NOMO-1 treated with DMSO at 0.1 percent for 48 hours (cell line): ENCODE data around the gene PCDHB16.
A peak's percentile ranks its signal among the peaks of the same experiment; 100 is the strongest.
"Not testable (repeated sequence)": the region's sequence is repeated elsewhere in the genome, so short reads cannot be mapped to it uniquely, and the experiment has no call there.

Source experiments
- DNase-seq: peaks from one replicate; lab custom pipeline; 2025; ENCODE audit not compliant: unreplicated experiment; lab: John Stamatoyannopoulos, UW

Gene PCDHB16

DNA sequence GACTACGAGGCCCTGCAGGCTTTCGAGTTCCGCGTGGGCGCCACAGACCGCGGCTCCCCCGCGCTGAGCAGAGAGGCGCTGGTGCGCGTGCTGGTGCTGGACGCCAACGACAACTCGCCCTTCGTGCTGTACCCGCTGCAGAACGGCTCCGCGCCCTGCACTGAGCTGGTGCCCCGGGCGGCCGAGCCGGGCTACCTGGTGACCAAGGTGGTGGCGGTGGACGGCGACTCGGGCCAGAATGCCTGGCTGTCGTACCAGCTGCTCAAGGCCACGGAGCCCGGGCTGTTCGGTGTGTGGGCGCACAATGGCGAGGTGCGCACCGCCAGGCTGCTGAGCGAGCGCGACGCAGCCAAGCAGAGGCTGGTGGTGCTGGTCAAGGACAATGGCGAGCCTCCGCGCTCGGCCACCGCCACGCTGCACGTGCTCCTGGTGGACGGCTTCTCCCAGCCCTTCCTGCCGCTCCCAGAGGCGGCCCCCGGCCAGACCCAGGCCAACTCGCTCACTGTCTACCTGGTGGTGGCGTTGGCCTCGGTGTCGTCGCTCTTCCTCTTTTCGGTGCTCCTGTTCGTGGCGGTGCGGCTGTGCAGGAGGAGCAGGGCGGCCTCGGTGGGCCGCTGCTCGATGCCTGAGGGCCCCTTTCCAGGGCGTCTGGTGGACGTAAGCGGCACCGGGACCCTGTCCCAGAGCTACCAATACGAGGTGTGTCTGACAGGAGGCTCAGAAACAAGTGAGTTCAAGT, 2.1 kb downstream of the PCDHB16 start:
- DNase-seq = not testable (repeated sequence)

DNA sequence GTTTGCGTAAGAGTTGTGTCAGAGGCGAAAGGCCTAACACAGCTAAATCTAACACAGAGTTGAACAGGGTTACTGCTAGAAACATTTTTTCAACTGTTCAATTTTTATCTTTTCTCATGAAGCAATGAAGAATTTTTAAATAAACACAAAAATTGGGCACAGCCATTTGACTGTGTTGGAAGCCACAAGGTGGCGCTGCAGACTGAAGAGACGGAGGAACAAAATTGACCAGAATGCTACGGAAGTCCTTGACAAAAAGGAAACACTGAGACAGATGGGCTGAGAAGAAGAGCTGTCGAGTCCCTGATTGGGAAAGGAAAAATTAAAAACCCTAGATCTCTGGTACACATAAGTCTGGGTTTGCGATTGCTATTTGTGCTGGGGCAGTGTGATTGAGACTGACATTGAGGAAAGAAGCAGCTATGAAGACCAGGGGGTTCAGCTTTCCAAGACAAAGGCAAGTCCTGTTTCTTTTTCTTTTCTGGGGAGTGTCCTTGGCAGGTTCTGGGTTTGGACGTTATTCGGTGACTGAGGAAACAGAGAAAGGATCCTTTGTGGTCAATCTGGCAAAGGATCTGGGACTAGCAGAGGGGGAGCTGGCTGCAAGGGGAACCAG, 4.8 kb downstream of the PCDHB16 start, which contains the start of gene PCDHB9:
TSS of gene PCDHB9 (plus strand) at position 265 of the 616 bp plus-strand sequence. CDS start at position 423, 158 bp downstream.
- no peak for DNase-seq

DNA sequence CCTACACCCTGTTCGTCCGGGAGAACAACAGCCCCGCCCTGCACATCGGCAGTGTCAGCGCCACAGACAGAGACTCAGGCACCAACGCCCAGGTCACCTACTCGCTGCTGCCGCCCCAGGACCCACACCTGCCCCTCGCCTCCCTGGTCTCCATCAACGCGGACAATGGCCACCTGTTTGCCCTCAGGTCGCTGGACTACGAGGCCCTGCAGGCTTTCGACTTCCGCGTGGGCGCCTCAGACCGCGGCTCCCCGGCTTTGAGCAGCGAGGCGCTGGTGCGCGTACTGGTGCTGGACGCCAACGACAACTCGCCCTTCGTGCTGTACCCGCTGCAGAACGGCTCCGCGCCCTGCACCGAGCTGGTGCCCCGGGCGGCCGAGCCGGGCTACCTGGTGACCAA, 6.5 kb downstream of the PCDHB16 start:
- not testable (repeated sequence) for DNase-seq

DNA sequence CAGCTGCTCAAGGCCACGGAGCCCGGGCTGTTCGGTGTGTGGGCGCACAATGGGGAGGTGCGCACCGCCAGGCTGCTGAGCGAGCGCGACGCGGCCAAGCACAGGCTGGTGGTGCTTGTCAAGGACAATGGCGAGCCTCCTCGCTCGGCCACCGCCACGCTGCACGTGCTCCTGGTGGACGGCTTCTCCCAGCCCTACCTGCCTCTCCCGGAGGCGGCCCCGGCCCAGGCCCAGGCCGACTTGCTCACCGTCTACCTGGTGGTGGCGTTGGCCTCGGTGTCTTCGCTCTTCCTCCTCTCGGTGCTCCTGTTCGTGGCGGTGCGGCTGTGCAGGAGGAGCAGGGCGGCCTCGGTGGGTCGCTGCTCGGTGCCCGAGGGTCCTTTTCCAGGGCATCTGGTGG, 6.9 kb downstream of the PCDHB16 start:
- not testable (repeated sequence) for DNase-seq

DNA sequence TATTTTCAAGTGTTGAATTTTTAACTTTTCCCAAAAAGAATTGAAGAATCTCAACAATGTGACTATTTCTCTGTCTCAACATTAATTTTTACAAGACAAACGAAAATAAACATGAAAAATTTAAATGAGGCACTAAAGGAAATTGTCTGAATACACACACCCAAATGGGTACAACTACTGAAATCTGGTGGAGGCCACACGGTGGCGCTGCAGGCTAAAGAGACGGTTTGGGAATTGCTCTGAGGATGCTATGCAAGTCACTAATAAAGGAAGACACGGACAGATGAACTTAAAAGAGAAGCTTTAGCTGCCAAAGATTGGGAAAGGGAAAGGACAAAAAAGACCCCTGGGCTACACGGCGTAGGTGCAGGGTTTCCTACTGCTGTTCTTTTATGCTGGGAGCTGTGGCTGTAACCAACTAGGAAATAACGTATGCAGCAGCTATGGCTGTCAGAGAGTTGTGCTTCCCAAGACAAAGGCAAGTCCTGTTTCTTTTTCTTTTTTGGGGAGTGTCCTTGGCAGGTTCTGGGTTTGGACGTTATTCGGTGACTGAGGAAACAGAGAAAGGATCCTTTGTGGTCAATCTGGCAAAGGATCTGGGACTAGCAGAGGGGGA, 10.0 kb downstream of the PCDHB16 start, which contains the start of gene PCDHB10:
TSS of gene PCDHB10 (plus strand) at position 244 of the 616 bp plus-strand sequence. CDS start at position 444, 200 bp downstream.
- DNase-seq = peak; percentile 7

DNA sequence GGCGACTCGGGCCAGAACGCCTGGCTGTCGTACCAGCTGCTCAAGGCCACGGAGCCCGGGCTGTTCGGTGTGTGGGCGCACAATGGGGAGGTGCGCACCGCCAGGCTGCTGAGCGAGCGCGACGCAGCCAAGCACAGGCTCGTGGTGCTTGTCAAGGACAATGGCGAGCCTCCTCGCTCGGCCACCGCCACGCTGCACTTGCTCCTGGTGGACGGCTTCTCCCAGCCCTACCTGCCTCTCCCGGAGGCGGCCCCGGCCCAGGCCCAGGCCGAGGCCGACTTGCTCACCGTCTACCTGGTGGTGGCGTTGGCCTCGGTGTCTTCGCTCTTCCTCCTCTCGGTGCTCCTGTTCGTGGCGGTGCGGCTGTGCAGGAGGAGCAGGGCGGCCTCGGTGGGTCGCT, 12.1 kb downstream of the PCDHB16 start:
- not testable (repeated sequence) for DNase-seq

DNA sequence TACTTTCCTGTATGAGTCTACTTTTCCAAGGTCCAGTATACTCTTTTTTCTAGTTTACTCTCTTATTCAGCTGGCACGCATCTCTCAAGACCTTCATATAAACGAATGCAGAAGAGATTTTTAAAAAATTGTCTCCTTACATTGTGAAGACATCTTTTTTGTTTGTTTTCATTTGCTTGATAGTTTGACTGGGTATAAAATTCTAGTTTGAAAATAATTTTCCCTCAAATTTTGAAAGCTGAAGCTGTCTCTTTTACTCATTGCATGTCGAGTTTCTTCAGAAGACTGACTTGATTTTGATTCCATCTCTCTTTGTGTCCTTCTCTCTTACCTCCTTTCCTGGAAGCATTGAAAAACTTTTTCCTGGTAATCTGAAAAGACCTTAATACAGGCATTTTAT, 14.2 kb downstream of the PCDHB16 start:
- DNase-seq = no peak

DNA sequence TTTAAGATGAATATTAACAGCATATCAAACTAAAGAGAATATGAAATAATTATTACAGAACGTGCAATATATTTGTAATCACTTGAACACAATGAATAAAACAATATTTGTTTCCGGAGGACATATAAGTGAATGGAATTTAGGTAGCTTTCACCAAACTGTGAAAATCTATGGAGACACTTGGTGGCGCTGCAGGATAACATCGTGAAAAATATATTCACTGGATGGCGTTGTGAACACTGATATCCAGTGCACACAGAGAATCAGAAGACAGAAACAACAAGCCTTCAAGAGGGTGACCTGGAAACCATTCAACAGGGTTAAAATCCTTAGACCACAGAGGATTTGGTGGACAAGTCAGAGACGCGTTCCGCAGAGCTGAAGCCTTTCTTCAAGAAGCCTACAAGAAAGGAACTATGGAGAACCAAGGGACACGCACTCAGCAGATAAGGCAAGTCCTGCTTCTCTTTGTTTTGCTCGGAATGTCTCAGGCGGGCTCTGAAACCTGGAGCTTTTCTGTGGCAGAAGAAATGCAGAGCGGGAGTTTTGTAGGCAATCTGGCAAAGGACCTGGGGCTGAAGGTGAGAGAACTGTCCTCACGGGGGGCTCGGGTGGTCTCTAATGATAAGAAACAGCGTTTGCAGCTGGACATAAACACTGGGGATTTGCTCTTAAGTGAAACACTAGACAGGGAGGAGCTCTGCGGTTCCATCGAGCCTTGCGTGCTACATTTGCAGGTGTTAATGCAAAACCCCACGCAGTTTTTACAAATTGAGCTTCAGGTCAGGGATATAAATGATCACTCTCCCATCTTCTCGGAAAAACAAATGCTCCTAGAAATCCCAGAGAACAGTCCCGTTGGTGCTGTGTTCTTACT, 17.4 kb downstream of the PCDHB16 start, which contains the start of gene PCDHB11:
TSS of gene PCDHB11 (plus strand) at position 269 of the 877 bp plus-strand sequence. CDS start at position 417, 148 bp downstream.
- no peak for DNase-seq

DNA sequence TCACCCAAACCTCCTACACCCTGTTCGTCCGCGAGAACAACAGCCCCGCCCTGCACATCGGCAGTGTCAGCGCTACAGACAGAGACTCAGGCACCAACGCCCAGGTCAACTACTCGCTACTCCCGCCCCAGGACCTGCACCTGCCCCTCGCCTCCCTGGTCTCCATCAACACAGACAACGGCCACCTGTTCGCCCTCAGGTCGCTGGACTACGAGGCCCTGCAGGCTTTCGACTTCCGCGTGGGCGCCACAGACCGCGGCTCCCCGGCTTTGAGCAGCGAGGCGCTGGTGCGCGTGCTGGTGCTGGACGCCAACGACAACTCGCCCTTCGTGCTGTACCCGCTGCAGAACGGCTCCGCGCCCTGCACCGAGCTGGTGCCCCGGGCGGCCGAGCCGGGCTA, 18.9 kb downstream of the PCDHB16 start:
- DNase-seq = not testable (repeated sequence)

DNA sequence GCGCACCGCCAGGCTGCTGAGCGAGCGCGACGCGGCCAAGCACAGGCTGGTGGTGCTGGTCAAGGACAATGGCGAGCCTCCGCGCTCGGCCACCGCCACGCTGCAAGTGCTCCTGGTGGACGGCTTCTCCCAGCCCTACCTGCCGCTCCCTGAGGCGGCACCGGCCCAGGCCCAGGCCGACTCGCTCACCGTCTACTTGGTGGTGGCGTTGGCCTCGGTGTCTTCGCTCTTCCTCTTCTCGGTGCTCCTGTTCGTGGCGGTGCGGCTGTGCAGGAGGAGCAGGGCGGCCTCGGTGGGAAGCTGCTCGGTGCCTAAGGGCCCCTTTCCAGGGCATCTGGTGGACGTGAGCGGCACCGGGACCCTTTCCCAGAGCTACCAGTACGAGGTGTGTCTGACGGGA, 19.5 kb downstream of the PCDHB16 start:
- not testable (repeated sequence) for DNase-seq

DNA sequence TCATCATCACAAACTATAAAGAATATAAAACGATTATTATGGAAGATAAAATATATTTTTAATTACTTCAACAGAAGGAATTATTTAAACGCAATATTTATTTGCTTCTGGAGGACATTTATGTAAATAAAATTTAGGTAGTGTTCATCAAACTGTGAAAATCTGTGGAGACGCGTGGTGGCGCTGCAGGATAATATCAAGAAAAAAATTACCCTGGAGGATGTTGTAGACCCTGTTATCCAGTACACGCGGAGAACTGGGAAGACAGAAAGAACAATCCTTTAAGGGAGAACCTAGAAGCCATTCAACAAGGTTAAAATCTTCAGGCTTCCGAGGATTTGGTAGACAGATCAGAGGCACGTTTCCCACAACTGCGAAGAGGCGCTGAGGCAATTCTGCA, 26.3 kb downstream of the PCDHB16 start, which contains the start of gene PCDHB12:
TSS of gene PCDHB12 (plus strand) at position 242 of the 400 bp plus-strand sequence. CDS start 189 bp downstream, outside the sequence.
- DNase-seq = no peak

DNA sequence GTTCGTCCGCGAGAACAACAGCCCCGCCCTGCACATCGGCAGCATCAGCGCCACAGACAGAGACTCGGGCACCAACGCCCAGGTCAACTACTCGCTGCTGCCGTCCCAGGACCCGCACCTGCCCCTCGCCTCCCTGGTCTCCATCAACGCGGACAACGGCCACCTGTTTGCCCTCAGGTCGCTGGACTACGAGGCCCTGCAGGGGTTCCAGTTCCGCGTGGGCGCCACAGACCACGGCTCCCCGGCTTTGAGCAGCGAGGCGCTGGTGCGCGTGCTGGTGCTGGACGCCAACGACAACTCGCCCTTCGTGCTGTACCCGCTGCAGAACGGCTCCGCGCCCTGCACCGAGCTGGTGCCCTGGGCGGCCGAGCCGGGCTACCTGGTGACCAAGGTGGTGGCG, 28.1 kb downstream of the PCDHB16 start:
- DNase-seq = not testable (repeated sequence)

DNA sequence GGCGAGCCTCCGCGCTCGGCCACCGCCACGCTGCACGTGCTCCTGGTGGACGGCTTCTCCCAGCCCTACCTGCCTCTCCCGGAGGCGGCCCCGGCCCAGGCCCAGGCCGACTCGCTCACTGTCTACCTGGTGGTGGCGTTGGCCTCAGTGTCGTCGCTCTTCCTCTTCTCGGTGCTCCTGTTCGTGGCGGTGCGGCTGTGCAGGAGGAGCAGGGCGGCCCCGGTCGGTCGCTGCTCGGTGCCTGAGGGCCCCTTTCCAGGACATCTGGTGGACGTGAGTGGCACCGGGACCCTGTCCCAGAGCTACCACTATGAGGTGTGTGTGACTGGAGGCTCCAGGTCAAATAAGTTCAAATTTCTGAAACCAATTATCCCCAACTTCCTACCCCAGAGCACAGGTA, 28.7 kb downstream of the PCDHB16 start:
- not testable (repeated sequence) for DNase-seq

DNA sequence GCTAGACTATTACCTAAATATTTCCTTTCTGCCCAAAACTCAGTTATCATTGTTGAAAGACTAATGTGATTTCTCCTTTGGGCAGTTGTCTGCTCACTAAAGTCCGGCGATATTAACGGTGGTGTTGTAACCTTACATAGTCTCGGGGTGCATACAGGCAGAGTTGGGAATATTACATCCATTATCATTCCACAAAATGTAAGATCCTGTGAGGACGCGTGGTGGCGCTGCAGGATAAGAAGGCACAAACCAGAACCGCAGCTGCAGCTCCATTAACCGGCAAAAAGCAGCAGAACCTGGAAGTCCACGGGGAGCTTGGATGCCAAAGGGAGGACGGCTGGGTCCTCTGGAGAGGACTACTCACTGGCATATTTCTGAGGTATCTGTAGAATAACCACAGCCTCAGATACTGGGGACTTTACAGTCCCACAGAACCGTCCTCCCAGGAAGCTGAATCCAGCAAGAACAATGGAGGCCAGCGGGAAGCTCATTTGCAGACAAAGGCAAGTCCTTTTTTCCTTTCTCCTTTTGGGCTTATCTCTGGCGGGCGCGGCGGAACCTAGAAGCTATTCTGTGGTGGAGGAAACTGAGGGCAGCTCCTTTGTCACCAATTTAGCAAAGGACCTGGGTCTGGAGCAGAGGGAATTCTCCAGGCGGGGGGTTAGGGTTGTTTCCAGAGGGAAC, 31.6 kb downstream of the PCDHB16 start, which contains the start of gene PCDHB13:
TSS of gene PCDHB13 (plus strand) at position 264 of the 684 bp plus-strand sequence. CDS start at position 469, 205 bp downstream.
- not testable (repeated sequence) for DNase-seq

DNA sequence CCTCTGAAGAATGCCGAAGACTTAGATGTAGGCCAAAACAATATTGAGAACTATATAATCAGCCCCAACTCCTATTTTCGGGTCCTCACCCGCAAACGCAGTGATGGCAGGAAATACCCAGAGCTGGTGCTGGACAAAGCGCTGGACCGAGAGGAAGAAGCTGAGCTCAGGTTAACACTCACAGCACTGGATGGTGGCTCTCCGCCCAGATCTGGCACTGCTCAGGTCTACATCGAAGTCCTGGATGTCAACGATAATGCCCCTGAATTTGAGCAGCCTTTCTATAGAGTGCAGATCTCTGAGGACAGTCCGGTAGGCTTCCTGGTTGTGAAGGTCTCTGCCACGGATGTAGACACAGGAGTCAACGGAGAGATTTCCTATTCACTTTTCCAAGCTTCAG, 32.4 kb downstream of the PCDHB16 start:
- not testable (repeated sequence) for DNase-seq

DNA sequence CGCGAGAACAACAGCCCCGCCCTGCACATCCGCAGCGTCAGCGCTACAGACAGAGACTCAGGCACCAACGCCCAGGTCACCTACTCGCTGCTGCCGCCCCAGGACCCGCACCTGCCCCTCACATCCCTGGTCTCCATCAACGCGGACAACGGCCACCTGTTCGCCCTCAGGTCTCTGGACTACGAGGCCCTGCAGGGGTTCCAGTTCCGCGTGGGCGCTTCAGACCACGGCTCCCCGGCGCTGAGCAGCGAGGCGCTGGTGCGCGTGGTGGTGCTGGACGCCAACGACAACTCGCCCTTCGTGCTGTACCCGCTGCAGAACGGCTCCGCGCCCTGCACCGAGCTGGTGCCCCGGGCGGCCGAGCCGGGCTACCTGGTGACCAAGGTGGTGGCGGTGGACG, 33.3 kb downstream of the PCDHB16 start:
- DNase-seq = not testable (repeated sequence)

DNA sequence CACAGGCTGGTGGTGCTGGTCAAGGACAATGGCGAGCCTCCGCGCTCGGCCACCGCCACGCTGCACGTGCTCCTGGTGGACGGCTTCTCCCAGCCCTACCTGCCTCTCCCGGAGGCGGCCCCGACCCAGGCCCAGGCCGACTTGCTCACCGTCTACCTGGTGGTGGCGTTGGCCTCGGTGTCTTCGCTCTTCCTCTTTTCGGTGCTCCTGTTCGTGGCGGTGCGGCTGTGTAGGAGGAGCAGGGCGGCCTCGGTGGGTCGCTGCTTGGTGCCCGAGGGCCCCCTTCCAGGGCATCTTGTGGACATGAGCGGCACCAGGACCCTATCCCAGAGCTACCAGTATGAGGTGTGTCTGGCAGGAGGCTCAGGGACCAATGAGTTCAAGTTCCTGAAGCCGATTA, 33.8 kb downstream of the PCDHB16 start:
- DNase-seq = not testable (repeated sequence)

DNA sequence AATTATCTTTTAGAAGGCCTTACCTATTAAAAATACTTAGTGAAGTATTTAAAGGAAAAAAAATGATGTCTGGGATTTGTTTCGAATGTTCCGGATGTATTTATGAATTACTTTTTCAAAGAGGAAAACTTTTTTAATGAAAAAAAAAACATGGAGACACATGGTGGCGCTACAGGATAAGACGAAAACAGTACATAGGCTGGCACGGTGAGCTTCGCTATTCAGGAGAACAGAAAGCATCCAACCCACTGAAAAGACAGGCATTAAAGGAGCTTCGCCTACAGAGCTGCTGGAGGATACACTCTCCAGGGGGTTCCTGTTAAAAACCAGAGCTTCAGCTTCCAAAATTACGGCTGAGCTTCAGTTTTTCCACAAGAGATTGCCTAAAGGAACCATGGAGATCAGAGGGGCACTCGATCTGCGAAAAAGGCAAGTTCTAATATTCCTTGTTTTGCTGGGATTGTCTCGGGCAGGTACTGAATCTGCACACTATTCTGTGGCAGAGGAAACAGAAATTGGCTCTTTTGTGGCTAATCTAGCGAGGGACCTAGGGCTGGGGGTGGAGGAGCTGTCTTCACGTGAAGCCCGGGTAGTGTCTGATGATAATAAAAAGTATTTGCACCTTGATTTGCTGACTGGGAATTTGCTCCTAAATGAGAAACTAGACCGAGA, 41.1 kb downstream of the PCDHB16 start, which contains the start of gene PCDHB14:
TSS of gene PCDHB14 (plus strand) at position 232 of the 672 bp plus-strand sequence. CDS start at position 395, 163 bp downstream.
- peak; percentile 34 for DNase-seq

DNA sequence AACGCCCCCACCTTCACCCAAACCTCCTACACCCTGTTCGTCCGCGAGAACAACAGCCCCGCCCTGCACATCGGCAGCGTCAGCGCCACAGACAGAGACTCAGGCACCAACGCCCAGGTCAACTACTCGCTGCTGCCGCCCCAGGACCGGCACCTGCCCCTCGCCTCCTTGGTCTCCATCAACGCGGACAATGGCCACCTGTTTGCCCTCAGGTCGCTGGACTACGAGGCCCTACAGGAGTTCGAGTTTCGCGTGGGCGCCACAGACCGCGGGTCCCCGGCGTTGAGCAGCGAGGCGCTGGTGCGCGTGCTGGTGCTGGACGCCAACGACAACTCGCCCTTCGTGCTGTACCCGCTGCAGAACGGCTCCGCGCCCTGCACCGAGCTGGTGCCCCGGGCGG, 42.7 kb downstream of the PCDHB16 start:
- not testable (repeated sequence) for DNase-seq
